ENCODE data around the gene FECH.
"Not testable (repeated sequence)": the region's sequence is repeated elsewhere in the genome, so short reads cannot be mapped to it uniquely, and the experiment has no call there.

FECH gene

GRCh38 chr18:57533868-57534510, 52.5 kb downstream of the FECH start:
- no peak for DNase-seq (ENCODE audit: insufficient read length, low spot score)
- no peak for FAIRE-seq

- no peak for DNase-seq (ENCODE audit: insufficient read length, low spot score)
These were observed 53.3 kb downstream of the FECH start for GRCh38 chr18:57533006-57533867.

GRCh38 chr18:57529151-57529550, 57.4 kb downstream of the FECH start:
- FAIRE-seq (no peak), DNase-seq (ENCODE audit: insufficient read length, low spot score) (no peak)

More at GRCh38 chr18:57533006-57533867, 53.3 kb downstream of the FECH start:
- FAIRE-seq, result no peak

- no peak for DNase-seq (ENCODE audit: insufficient read length, low spot score)
- FAIRE-seq, result no peak
These were observed 58.8 kb downstream of the FECH start for GRCh38 chr18:57527556-57528229.

GRCh38 chr18:57523171-57523956, 63.1 kb downstream of the FECH start:
- no peak for DNase-seq (ENCODE audit: insufficient read length, low spot score)
- no peak for FAIRE-seq

- peak; percentile 64 for FAIRE-seq
- DNase-seq (ENCODE audit: insufficient read length, low spot score), result not testable (repeated sequence)
These were observed 64.2 kb downstream of the FECH start for GRCh38 chr18:57522348-57522747.

GRCh38 chr18:57519668-57520424, 66.7 kb downstream of the FECH start:
- no peak for FAIRE-seq
- no peak for DNase-seq (ENCODE audit: insufficient read length, low spot score)

- DNase-seq (ENCODE audit: insufficient read length, low spot score) (no peak), FAIRE-seq (no peak)
These were observed 68.0 kb downstream of the FECH start for GRCh38 chr18:57518533-57518932.

- no peak for FAIRE-seq
- no peak for DNase-seq (ENCODE audit: insufficient read length, low spot score)
These were observed 70.4 kb downstream of the FECH start for GRCh38 chr18:57516056-57516455.

- no peak for FAIRE-seq
- DNase-seq (ENCODE audit: insufficient read length, low spot score), result no peak
These were observed 81.3 kb downstream of the FECH start for GRCh38 chr18:57505231-57505630.

- FAIRE-seq (no peak), DNase-seq (ENCODE audit: insufficient read length, low spot score) (no peak)
These were observed 83.9 kb downstream of the FECH start for GRCh38 chr18:57502624-57503023.

GRCh38 chr18:57498682-57499256, 87.7 kb downstream of the FECH start:
- FAIRE-seq (no peak), DNase-seq (ENCODE audit: insufficient read length, low spot score) (no peak)

Measured in HTR-8/SVneo (cell line).